HG03432 (cell line): ENCODE measurements around the gene ARHGAP24.
A peak's percentile ranks its signal among the peaks of the same experiment; 100 is the strongest.
"Not testable (repeated sequence)": the region's sequence is repeated elsewhere in the genome, so short reads cannot be mapped to it uniquely, and the experiment has no call there.

Source experiments
- ATAC-seq: cut with Tn5 transposase; IDR thresholded peaks from one replicate; pipeline ENCODE4 v1.9.1; 2021; ENCODE audit warnings: mild to moderate bottlenecking, moderate library complexity; ENCODE audit not compliant: unreplicated experiment

ARHGAP24 gene

GRCh38 chr4:85979276-85979675, 504.3 kb downstream of the ARHGAP24 start:
- ATAC-seq: peak; percentile 95

GRCh38 chr4:85986266-85986665, 511.3 kb downstream of the ARHGAP24 start:
- ATAC-seq: no peak

- no peak for ATAC-seq
Measured at GRCh38 chr4:85993641-85994040, 518.7 kb downstream of the ARHGAP24 start.

GRCh38 chr4:85994576-85994975, 519.6 kb downstream of the ARHGAP24 start:
- no peak for ATAC-seq

- no peak for ATAC-seq
Measured at GRCh38 chr4:85995361-85995760, 520.4 kb downstream of the ARHGAP24 start.

GRCh38 chr4:86001591-86001990, 526.6 kb downstream of the ARHGAP24 start:
- no peak for ATAC-seq

- ATAC-seq: no peak
Measured at GRCh38 chr4:86004030-86004429, 529.1 kb downstream of the ARHGAP24 start.

- ATAC-seq: no peak
Measured at GRCh38 chr4:86006057-86006456, 531.1 kb downstream of the ARHGAP24 start.

GRCh38 chr4:86007042-86007441, 532.1 kb downstream of the ARHGAP24 start:
- no peak for ATAC-seq

GRCh38 chr4:86011117-86011516, 536.2 kb downstream of the ARHGAP24 start:
- ATAC-seq: no peak

- no peak for ATAC-seq
Measured at GRCh38 chr4:86013621-86014020, 538.7 kb downstream of the ARHGAP24 start.

GRCh38 chr4:86014599-86014998, 539.6 kb downstream of the ARHGAP24 start:
- peak; percentile 95 for ATAC-seq

- no peak for ATAC-seq
Measured at GRCh38 chr4:86015412-86016350, 540.7 kb downstream of the ARHGAP24 start.

- ATAC-seq: no peak
Measured at GRCh38 chr4:86019362-86019761, 544.4 kb downstream of the ARHGAP24 start.

- no peak for ATAC-seq
Measured at GRCh38 chr4:86019906-86020305, 545.0 kb downstream of the ARHGAP24 start.

- not testable (repeated sequence) for ATAC-seq
Measured at GRCh38 chr4:86021671-86022070, 546.7 kb downstream of the ARHGAP24 start.

- ATAC-seq: no peak
Measured at GRCh38 chr4:86026720-86027119, 551.8 kb downstream of the ARHGAP24 start.

GRCh38 chr4:86031927-86032326, 557.0 kb downstream of the ARHGAP24 start:
- no peak for ATAC-seq

GRCh38 chr4:86032476-86033022, 557.6 kb downstream of the ARHGAP24 start:
- no peak for ATAC-seq

GRCh38 chr4:86033171-86033570, 558.2 kb downstream of the ARHGAP24 start:
- ATAC-seq: no peak

- no peak for ATAC-seq
Measured at GRCh38 chr4:86034616-86035015, 559.7 kb downstream of the ARHGAP24 start.

- ATAC-seq: no peak
Measured at GRCh38 chr4:86035688-86036087, 560.7 kb downstream of the ARHGAP24 start.
